ENCODE results near the gene TGFBR3. TPM values are rescaled to one million over a fixed set of nuclear protein-coding genes. Genes with fewer than 3 reads are reported as not detected.
A peak's percentile ranks its signal among the peaks of the same experiment; 100 is the strongest.

Gene TGFBR3
- polyA plus RNA-seq, 1 donor from 2014 or later, result 2.3 TPM

DNA sequence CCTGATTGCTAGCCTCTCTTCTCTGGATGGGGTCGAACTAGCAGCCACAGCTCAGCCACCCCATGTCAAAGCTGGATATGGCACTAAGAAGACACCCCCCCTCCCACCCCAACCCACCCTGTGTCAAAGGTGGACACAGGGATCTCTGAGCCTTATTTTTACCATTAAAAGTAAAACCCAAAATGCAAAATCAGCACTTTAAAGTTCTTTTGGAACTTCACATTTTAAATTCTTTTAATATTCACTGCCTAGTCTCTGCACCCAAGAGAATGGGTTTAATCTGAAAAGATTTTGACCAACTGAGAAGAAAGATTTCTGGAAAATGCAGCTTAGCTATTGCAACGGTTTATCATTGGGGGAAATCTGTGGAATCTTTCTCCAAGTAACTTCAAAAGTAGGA lies 167.6 kb downstream of the TGFBR3 start:
- no peaks in the 10 kb centered on the region for H3K9me3 Mint-ChIP-seq
- peaks cover 2% of the 10 kb centered on the region for H3K36me3 Mint-ChIP-seq
- H3K27me3 Mint-ChIP-seq, result peaks cover 2% of the 10 kb centered on the region
- H3K27ac Mint-ChIP-seq, result no peak overlapping the region
- peaks cover under 1 to 2% (median 2%) of the 10 kb centered on the region in 3 donors for H3K4me1 Mint-ChIP-seq
- H3K4me3 Mint-ChIP-seq, result no peak overlapping the region

DNA sequence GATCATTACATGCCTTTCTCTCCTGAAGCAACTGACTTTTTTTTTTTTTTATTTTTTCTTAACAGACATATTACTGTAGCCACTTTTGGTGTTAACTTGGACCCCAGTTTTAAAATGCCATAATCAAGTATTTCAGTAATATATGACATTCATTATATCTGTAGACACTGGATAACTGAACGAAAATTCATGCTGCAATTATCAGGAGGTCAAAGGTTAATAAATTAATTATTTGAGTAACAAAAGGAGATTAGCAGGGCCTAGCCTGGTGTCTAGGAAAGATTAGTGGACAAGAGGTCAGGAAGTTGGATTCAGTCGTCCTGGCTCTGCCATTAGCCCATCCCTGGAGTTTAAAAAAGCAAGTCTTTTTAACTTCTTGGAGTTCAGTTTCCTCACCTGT lies 168.1 kb downstream of the TGFBR3 start:
- Mint-ChIP-seq H3K4me1 (peaks cover 3 to 6% (median 4%) of the 10 kb centered on the region in 3 donors), H3K36me3 (peaks cover 2% of the 10 kb centered on the region), H3K9me3 (no peaks in the 10 kb centered on the region), H3K27ac (no peak overlapping the region), H3K27me3 (peaks cover 6% of the 10 kb centered on the region), H3K4me3 (no peak overlapping the region)

DNA sequence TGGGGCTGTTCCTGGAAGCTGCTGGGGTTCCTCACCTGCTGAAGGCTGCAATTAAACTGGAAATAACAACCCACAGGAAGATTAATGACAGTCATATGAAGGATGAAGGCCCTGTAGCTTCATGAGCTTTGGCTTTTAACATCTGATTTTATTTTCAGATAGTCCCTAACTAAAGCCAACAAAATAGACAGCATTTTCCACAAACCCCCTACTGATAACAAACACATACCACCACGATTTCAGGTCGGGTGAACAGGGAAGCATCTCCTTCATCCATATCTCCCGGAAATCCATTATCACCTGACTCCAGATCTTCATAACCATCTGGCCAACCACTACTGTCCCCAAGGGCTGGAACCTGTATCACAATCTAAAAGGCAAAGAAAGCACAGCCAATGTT lies 169.6 kb downstream of the TGFBR3 start:
- Mint-ChIP-seq H3K36me3 (no peaks in the 10 kb centered on the region), H3K4me1 (peaks cover 4 to 15% (median 6%) of the 10 kb centered on the region in 3 donors), H3K27ac (no peak overlapping the region)

DNA sequence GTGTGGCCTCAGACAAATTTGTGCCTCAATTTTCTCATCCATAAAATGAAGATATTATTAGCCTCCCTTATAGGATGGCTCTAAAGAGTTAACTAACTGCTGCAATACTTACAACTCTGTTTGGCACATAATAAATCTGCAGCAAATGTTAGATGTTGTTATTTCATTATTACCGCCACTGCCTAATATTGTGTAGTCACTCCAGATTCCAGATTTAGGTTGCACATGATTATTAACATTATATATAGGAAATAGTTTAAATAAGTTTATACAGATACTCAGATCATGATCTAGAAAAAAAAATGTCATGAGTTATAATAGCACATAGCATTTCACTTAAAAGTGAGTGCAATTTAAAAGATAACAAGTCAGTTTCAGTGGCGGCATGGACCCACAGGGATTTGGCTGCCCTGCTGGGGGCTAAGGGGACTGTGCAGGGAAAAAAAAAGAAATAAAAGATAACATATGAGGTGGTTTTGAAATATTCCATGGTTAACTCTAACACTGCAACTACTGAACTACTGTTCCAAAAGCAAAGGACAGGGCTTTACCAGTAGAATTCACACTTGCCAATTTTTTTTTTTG lies 170.4 kb downstream of the TGFBR3 start:
- Mint-ChIP-seq H3K36me3 (no peaks in the 10 kb centered on the region), H3K27ac (no peak overlapping the region), H3K4me3 (no peak overlapping the region), H3K27me3 (peaks cover 8% of the 10 kb centered on the region), H3K4me1 (peaks cover 4 to 15% (median 6%) of the 10 kb centered on the region in 3 donors), H3K9me3 (no peaks in the 10 kb centered on the region)

More for the DNA sequence above, 169.6 kb downstream of the TGFBR3 start:
- H3K27me3 Mint-ChIP-seq, result peaks cover 8% of the 10 kb centered on the region
- no peaks in the 10 kb centered on the region for H3K9me3 Mint-ChIP-seq
- no peak overlapping the region for H3K4me3 Mint-ChIP-seq

DNA sequence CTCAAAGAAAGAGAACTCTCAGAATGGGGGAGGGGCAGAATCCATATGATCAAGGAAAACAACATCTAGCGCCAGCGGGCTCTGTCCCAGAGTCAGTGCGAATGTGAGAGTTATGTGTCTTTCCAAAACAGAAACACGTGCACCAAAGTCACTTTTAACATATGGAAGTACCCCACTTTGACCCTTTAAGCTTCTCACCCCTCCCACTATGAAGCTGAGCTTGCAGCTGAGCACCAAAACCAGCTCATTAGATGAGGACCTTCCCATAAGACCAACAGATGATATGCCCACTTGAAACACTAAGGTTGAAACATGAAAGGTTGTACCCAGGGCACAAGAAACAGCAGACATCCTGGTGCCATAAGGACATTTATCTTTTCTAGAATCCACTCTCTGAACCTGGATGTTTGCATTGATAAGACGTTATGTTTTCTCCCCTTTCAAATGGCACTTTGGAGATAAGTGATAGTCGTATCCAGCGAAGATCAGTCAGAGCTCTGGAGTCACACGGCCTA lies 171.0 kb downstream of the TGFBR3 start:
- no peak overlapping the region for H3K4me3 Mint-ChIP-seq

DNA sequence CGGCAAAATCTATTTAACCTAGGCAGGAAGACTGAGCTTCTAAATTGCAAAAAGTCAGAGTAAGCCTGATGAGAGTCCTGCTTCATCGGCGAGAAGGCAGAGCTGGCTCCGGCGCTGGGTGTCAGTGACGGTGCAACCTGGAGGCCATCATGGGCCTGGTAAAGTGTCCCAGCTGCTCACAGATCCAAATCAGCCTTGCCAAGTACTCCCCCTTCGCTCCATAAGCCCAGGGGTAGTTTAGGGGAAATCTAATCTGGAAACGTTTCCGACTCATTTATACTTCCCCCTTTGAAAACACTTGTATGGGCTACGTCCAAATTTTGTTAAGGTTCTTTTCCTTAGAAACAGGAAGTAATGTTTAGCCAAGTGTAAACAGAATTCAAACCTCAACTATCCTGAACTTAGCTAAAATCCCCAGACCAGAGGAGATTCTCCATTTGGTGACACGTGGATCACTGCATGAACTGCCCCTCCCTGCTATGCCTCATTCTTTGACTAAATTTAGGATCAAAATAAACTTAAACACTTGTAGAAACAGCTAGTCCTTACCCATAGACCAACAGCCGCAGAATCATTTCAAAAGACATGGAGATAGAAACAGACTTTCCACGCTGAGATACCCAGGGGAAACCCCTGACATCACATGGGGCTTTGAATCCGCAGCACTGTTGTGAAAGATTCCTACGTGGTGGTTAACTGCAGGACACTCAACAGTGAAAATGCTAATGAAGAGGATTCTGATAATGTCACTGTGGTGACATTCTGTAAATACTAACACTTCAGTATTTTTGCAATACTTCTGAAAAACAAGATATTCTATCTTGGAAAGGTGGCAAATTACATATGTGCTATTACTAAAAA lies 172.7 kb downstream of the TGFBR3 start:
- Mint-ChIP-seq H3K4me3 (peak overlapping the region in 2 of 4 donors; percentile 39 to 77), H3K4me1 (peaks cover 4 to 15% (median 6%) of the 10 kb centered on the region in 3 donors), H3K27ac (no peak overlapping the region), H3K9me3 (no peaks in the 10 kb centered on the region), H3K36me3 (no peaks in the 10 kb centered on the region), H3K27me3 (peaks cover 8% of the 10 kb centered on the region)

More for the DNA sequence above, 171.0 kb downstream of the TGFBR3 start:
- H3K9me3 Mint-ChIP-seq, result no peaks in the 10 kb centered on the region
- H3K27ac Mint-ChIP-seq, result no peak overlapping the region
- H3K4me1 Mint-ChIP-seq, result peaks cover 4 to 15% (median 6%) of the 10 kb centered on the region in 3 donors
- H3K27me3 Mint-ChIP-seq, result peaks cover 8% of the 10 kb centered on the region
- H3K36me3 Mint-ChIP-seq, result no peaks in the 10 kb centered on the region

DNA sequence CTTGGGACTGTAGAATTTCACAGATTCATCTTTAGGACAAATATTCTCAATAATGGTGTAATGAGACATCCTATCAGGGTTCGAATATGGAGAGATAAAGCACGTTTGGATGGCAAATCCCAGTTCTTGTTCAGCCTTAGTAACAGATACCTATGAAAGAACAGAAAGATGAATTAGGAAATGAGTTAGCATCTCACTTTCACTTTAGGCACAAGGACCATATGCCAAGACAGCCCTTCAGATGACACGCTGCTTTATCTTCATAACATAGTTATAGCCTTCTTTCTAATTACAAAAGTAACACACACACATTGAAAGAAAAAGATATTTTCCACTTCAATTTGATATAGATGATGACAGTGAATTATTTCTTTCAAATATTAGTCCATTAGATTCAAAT lies 173.6 kb downstream of the TGFBR3 start:
- Mint-ChIP-seq H3K27ac (no peak overlapping the region), H3K27me3 (peaks cover 8% of the 10 kb centered on the region), H3K36me3 (no peaks in the 10 kb centered on the region), H3K4me3 (peak overlapping the region in 1 of 4 donors; percentile 33), H3K4me1 (peaks cover 4 to 15% (median 6%) of the 10 kb centered on the region in 3 donors), H3K9me3 (no peaks in the 10 kb centered on the region)

DNA sequence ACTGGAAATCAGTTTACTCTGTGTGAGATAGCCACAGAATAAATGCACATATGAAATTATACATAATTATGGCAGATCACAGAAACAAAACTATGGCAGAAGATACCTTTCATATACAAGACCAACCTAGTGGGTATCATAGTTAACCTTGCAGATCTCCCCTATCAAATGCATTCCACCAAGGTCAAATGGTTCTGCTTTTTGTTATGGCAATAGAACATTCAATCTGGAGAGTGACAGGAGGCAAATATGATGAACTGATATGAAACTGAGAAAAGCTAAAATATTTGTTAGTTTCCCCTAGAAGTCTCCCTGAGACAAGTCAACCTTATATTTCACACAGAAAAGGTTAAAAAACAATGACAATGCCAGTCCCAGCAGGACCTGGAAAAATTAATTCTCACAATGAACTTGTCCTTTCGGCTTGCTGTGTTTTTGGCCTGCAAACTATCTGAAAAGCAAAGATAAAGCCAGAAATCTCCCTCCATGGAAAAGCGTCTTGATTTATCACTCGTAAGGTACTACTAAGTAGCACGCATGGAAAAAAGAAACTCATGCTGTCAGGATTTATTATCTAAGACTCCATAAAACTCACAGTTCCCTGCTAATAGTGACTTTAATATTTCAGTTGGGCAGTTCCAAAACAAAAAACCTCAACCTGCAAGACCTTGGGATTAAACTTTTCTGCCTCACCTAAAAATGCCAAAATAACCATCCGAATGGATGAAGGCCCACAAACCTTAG lies 174.3 kb downstream of the TGFBR3 start:
- Mint-ChIP-seq H3K27ac (no peak overlapping the region), H3K4me1 (peaks cover 4 to 15% (median 6%) of the 10 kb centered on the region in 3 donors), H3K36me3 (no peaks in the 10 kb centered on the region), H3K9me3 (no peaks in the 10 kb centered on the region), H3K27me3 (peaks cover 8% of the 10 kb centered on the region), H3K4me3 (no peak overlapping the region)

DNA sequence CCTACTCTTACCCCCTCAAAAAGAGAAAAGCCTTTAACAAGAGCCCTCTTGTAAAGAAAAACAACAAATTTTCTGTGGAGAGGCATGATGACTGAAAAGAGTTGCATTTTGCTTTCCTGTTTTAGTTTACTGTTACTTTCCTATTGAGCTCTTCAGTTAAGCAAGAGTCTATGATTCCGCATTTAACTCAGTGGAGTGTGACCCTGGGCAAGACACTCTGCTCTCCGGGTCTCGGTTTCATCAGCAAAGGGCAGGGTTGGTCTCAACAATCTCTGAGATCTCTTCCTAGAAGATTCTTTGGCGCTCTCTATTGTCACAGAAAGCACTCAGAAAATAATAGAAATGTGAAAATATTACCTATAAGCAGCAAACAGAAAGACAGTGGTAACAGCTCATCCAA lies 175.7 kb downstream of the TGFBR3 start:
- H3K9me3 Mint-ChIP-seq, result no peaks in the 10 kb centered on the region
- H3K36me3 Mint-ChIP-seq, result no peaks in the 10 kb centered on the region
- H3K4me3 Mint-ChIP-seq, result no peak overlapping the region
- H3K27ac Mint-ChIP-seq, result no peak overlapping the region
- peaks cover 4 to 15% (median 6%) of the 10 kb centered on the region in 3 donors for H3K4me1 Mint-ChIP-seq
- H3K27me3 Mint-ChIP-seq, result peaks cover 8% of the 10 kb centered on the region

DNA sequence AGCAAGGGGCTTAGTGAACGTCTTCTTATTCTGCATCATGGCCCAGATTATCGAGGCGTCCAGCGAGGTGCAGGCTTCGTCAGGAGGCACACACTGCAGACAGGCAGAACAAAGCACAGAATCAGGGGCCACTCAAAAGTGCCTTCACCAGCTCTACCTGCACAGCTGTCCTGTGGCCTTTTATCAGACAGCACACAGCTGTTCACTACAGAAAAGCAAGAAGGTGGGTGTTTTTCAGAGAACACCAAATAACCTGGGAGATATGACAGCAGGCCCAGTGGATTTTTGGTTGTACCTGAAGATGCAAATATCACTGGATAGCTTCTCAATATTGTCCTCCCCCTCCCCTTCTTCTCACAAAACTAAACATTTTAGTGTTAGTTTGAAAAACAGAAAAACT lies 177.3 kb downstream of the TGFBR3 start:
- Mint-ChIP-seq H3K4me1 (peaks cover 4 to 15% (median 6%) of the 10 kb centered on the region in 3 donors), H3K27ac (no peak overlapping the region), H3K27me3 (peaks cover 7% of the 10 kb centered on the region), H3K4me3 (no peak overlapping the region), H3K36me3 (no peaks in the 10 kb centered on the region), H3K9me3 (no peaks in the 10 kb centered on the region)

DNA sequence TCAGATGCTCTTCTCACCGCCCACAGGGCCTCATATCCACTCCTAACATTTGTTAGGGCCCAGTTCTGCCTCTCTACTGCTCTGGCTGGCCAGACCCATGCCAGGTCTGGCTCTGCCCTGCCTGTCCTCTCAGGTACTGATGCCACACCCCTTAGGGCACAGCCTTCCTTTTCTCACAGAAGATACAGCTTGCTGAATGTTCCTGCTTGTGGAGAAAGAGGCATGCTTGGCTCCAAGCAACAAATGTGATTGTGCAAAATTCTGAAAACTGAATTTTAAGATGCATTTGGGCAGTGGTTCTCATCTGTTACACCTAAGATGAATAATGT lies 178.1 kb downstream of the TGFBR3 start:
- Mint-ChIP-seq H3K9me3 (no peaks in the 10 kb centered on the region), H3K27ac (no peak overlapping the region), H3K27me3 (peaks cover 3% of the 10 kb centered on the region), H3K36me3 (no peaks in the 10 kb centered on the region), H3K4me3 (no peak overlapping the region), H3K4me1 (peaks cover 0 to 10% (median 4%) of the 10 kb centered on the region in 3 donors)

DNA sequence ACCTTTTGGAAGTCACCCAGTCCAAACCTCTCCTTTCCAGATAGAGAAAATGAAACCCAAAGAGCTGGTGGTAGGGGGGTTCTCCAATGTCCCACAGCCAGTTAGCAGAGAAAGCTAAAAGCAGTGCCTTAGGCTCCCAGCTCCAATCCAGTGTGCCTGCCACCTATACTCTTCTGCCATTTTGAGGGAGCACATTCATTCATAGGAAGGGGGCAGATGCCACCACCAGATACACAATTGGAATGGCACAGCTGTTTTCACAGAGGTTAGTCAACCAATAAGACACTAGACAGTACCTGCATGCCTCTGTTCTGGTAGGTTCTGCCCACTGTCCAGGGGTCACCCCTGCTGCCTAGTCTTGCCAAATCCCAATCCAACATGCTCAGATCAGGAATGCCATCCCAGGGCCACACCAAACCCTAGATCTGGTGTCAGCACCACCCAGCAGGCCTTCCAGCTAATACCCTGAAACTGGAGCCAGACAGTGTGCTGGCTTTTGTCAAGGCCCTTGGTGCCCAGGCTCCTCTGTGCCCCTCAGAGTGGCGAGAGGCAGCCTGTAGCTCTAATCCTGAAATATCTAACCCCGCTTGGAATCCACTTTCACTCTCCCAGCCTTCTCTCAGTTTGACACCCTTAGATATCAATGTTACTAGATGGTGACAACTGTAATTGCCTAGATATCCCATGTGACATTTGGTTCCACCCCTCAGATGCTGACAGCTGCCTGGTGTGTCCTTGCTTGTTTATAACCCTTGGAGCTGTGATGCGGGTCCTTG lies 178.6 kb downstream of the TGFBR3 start:
- H3K27ac Mint-ChIP-seq, result no peak overlapping the region
- peaks cover 3% of the 10 kb centered on the region for H3K27me3 Mint-ChIP-seq
- H3K36me3 Mint-ChIP-seq, result no peaks in the 10 kb centered on the region
- no peaks in the 10 kb centered on the region for H3K9me3 Mint-ChIP-seq
- peaks cover 0 to 5% (median 0%) of the 10 kb centered on the region in 3 donors for H3K4me1 Mint-ChIP-seq
- H3K4me3 Mint-ChIP-seq, result no peak overlapping the region

DNA sequence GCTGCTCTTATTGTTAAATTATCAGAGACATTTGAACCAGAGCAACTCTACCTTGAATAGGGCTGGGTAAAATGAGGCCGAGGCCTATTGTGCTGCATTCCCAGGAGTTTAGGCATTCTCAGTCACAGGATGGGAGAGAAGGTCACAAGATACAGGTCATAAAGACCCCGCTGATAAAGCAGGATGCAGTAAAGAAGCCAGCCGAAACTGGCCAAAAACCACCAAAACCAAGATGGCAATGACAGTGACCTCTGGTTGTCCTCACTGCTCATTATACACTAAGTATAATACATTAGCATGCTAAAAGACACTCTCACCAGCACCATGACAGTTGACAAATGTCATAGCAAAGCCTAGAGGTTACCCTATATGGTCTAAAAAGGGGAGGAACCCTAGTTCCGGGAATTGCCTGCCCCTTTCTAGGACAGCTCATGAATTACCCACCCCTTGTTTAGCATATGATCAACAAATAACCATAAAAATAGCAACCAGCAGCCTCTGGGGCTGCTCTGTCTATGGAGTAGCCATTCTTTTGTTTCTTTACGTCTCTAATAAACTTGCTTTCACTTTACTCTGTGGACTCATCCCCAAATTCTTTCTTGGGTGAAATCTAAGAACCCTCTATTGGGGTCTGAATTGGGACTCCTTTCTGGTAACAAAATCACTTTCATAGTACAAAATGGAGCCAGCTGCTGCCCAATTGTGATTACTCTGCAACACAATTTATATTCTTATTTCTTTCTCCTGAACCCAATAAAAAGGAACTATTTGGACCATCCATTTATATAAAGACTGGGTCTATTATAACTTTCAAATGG lies 179.6 kb downstream of the TGFBR3 start:
- Mint-ChIP-seq H3K27me3 (no peaks in the 10 kb centered on the region), H3K4me3 (no peak overlapping the region), H3K9me3 (no peaks in the 10 kb centered on the region), H3K27ac (no peak overlapping the region), H3K36me3 (no peaks in the 10 kb centered on the region), H3K4me1 (peaks cover 0 to 1% (median 0%) of the 10 kb centered on the region in 3 donors)

DNA sequence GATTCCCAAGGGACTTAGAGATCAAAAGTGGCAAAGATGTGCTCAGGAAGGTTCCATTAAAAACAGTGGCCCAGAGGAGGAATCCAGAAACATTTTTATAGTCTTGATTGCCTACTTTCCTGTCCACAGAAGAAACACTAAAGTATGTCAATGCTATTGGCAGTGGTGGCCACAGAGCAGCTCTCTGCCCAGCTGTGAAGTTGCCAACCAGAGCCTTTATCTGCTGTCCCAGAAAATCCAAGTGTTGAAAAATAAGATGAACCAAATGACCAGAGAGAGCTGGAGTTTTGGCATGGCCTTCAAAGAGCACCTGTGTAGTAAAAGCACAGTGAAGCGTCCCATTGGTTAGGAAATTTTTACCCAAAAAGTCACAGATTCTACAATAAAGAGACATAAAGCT lies 181.2 kb downstream of the TGFBR3 start:
- Mint-ChIP-seq H3K4me1 (no peaks in the 10 kb centered on the region), H3K4me3 (no peak overlapping the region), H3K36me3 (no peaks in the 10 kb centered on the region)

More for the DNA sequence above, 181.2 kb downstream of the TGFBR3 start:
- Mint-ChIP-seq H3K9me3 (no peaks in the 10 kb centered on the region), H3K27ac (no peak overlapping the region), H3K27me3 (no peaks in the 10 kb centered on the region)
